Astrocyte of the spinal cord (primary cell): ENCODE results near the gene VAV2.

Experiments used
- DNase-seq: peaks from one replicate; pipeline ENCODE4 v3.0.0; 2011; ENCODE audit warnings: low read depth, low spot score
- H3K4me3 ChIP-seq: 2 replicates; pipeline ENCODE4 v1.5.1; 2011; ENCODE audit warnings: low read depth, mild to moderate bottlenecking, low read length, moderate library complexity
- in situ Hi-C: cut with HindIII; loops from 2 replicates; pipeline ENCODE4 v1.10.0; 2017; ENCODE audit warnings: low sequenced_read_pairs
- TF ChIP-seq, protein P1 (sequence below): IDR thresholded peaks from 2 replicates; pipeline ENCODE4 v1.5.1; 2012; ENCODE audit warnings: low read depth, mild to moderate bottlenecking, low read length, inconsistent platforms

The VAV2 gene

DNA sequence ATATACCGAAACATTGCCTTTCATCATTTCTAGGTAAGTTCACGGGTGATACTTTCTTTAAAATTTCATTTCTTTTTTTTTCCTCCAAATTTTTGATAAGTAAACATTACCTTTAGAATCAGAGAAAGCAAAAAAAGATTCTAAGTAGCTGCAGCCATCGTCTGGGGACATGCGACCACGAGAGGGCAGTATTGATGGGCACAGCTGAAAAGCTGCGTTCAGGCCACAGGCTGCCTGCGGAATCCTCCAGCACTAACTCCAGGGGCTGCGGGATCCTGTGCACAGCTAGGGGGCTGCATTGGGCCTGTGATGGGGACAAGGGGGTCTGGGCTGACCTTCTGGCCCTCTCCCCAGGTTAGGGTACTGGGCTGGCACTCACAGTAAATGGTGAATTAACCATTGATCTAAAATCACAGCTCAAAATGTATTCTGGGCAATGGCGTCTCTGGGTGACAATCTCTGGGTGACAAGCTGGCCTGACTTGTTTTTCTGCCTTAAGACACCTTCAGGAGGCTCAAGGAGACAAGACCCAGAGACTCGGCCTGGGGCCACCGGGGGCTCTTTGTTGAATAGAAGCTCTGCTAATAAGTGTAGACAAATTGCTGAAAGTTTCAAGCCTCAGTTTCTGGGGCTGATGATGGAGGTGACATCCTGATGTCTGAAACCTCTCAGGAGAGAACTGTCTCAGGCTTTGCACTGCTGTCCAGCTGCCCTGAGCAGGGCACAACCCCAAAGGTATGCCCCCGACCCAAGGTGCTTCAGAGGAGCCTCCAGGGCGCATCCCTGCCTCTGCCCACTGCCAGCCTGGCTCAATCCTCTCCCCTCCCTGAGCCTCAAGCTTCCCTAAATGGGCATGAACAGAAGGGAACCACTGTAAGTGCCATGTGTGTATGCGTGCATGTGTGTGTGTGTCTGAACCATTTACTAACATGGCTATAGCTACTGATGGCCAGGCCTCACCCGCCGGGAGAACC lies 209.7 kb downstream of the VAV2 start:
- TF ChIP-seq, protein P1, sequence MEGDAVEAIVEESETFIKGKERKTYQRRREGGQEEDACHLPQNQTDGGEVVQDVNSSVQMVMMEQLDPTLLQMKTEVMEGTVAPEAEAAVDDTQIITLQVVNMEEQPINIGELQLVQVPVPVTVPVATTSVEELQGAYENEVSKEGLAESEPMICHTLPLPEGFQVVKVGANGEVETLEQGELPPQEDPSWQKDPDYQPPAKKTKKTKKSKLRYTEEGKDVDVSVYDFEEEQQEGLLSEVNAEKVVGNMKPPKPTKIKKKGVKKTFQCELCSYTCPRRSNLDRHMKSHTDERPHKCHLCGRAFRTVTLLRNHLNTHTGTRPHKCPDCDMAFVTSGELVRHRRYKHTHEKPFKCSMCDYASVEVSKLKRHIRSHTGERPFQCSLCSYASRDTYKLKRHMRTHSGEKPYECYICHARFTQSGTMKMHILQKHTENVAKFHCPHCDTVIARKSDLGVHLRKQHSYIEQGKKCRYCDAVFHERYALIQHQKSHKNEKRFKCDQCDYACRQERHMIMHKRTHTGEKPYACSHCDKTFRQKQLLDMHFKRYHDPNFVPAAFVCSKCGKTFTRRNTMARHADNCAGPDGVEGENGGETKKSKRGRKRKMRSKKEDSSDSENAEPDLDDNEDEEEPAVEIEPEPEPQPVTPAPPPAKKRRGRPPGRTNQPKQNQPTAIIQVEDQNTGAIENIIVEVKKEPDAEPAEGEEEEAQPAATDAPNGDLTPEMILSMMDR, result peak; percentile 91
- peak; percentile 62 for DNase-seq
- in situ Hi-C loops, result loop anchor here (25.0 kb wide), 1 partner anchor 230 kb away; no protein-coding TSS in a partner anchor
- H3K4me3 ChIP-seq, result no peak overlapping the region

DNA sequence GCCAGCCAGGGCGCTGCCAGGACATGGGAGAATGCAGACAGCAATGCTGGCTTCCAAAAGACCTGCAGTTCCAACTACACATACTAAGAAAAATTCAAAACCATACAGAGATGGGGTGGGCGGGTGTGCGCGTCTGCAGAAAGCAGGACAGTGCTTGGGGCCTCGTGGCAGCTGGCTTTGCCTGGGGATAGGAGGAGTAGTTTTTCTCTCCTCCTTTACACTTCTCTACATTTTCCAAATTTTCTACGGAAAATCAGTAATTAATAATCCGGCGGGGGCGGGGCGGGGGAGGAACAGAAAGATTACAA lies 210.3 kb downstream of the VAV2 start:
- TF ChIP-seq, protein P1, result no peak
- in situ Hi-C loops, result loop anchor here (25.0 kb wide), 1 partner anchor 231 kb away; no protein-coding TSS in a partner anchor
- H3K4me3 ChIP-seq, result no peak overlapping the region
- DNase-seq, result no peak

DNA sequence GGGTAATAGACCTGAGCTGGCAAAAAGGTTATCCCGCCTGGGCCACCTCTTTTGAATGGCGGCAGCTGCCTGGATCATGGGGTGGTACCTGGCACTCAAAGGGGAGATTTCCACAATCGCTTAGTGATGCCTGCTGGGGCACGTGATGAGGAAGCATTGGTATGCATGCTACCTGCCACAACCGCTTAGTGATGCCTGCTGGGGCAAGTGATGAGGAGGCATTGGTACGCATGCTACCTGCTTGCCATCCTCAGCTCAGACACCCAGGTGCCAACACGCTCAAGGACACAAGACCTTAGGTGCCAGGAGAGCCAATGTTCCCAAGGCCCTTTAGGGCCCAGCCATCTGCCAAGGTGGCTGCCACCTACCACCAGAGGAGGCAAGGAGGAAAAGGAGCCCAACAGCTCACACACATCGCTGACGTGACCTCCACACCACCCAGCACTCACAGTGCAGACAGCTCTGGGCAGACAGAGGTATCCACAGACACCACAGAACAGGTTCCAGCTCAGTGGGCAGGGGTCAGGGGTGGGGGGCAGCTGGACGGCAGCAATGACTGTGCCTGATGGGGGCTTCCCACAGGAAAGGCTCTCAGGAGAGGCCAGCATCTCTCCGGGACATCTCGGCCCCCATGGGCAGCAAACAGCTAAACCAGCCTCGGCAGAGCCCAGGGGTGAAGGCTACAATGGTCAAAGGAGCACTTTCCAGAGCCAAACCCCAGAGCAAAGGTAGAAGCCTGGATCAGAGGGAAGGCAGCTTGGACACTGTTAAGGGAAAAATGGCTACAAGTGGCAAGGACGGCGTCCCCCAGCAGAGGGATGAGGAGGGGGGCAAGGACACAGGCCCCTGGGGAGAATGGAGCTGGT lies 210.9 kb downstream of the VAV2 start:
- TF ChIP-seq, protein P1, result no peak
- in situ Hi-C loops, result loop anchor here (25.0 kb wide), 1 partner anchor 231 kb away; no protein-coding TSS in a partner anchor
- no peak overlapping the region for H3K4me3 ChIP-seq
- no peak for DNase-seq

DNA sequence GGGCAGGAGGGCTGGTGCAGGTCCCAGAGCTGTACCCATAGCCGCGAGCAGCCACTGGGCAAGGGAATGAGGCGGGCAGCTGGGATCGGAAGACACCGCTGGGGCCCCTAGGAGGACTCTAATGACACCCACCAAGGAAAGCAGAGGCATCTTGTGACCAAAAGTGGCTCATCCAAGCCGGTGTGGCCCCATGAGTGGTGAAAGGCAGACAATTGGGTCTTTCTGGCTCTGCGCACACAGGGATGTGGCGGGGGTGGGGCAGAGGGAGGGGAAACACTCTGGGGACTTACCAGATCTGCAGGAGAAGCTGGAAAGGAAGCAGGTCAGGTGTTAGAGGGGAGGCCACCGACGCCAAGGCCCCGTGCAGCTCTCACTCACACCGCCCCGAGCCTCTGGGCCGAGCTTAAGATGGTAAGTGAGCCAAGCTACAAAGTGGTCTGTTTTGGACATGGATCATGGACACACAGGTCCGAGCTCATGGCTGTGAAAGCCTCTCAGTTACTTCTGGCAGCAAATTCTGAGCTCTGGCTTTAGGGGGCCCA lies 211.6 kb downstream of the VAV2 start:
- TF ChIP-seq, protein P1, result no peak
- in situ Hi-C loops, result loop anchor here (25.0 kb wide), 1 partner anchor 232 kb away; no protein-coding TSS in a partner anchor
- DNase-seq, result no peak

DNA sequence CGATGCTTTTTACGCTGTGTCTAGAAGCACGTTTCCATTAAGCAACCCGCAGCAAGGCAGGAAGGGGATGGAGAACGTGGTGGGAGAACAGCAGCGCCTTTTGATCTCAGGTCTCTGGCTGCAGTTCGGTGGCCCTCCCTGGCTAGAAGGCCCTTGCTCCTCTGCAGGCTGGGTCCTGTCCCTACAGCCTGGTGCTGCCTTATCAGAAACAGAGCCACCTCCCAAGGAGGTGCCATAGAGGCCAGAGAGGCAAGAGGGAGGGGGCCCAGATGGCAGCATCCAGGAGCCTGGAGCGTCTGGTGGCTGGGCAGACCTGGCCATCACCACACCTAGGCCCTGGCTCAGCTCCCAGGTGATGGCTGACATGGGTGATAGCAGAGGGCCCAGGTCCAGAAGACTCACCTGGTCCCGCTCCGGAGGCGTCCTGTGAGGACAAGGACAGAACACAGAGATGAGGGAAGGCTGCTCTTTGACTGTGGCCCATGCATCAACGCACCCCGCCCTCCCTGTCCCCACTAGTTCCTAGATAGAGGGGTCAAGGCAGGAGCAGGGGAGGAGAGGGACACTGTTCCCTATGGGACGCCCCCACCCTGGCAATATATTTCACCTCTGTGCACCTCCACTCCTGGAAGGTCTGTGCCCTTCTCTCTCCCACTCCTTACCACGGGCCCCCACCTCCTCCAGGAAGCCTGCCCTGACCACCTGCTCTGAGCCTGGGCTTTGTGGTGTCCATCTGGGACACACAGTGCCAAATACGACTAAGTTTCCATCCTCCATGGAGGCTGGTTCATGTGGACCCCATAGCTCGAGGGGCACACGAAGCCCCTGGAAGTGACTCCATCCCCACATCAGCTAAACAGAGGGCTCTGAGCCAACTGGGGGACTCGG lies 212.4 kb downstream of the VAV2 start:
- TF ChIP-seq, protein P1, result no peak
- in situ Hi-C loops, result loop anchor here (25.0 kb wide), 1 partner anchor 233 kb away; no protein-coding TSS in a partner anchor
- no peak for DNase-seq
- no peak overlapping the region for H3K4me3 ChIP-seq

More for the DNA sequence above, 211.6 kb downstream of the VAV2 start:
- H3K4me3 ChIP-seq, result no peak overlapping the region
